Mesothelial cell of epicardium (in vitro differentiated cells): ENCODE results near the gene MON1B. TPM values are rescaled to one million over a fixed set of nuclear protein-coding genes. Genes with fewer than 3 reads are reported as not detected.
"Not testable (repeated sequence)": the region's sequence is repeated elsewhere in the genome, so short reads cannot be mapped to it uniquely, and the experiment has no call there.

Experiments used
- DNase-seq, 2 experiments: peaks; one replicate each; pipeline ENCODE4 v3.0.0; 2021; ENCODE audit warnings: low spot score in 2 of 2; ENCODE audit not compliant: unreplicated experiment in 2 of 2
- H3K27ac Mint-ChIP-seq: 2 replicates; pipeline ENCODE4 v1.8.0; 2021; ENCODE audit warnings: mixed read lengths
- H3K27me3 Mint-ChIP-seq: 2 replicates; pipeline ENCODE4 v1.8.0; 2021; ENCODE audit warnings: low read depth, mixed read lengths
- H3K36me3 Mint-ChIP-seq: 2 replicates; pipeline ENCODE4 v1.8.0; 2021; ENCODE audit warnings: mixed read lengths
- H3K4me1 Mint-ChIP-seq: 2 replicates; pipeline ENCODE4 v1.8.0; 2021; ENCODE audit warnings: mixed read lengths
- H3K4me3 Mint-ChIP-seq: 2 replicates; pipeline ENCODE4 v1.8.0; 2021; ENCODE audit warnings: mild to moderate bottlenecking, moderate library complexity, mixed read lengths
- H3K9me3 Mint-ChIP-seq: 2 replicates; pipeline ENCODE4 v1.8.0; 2021; ENCODE audit warnings: mixed read lengths
- total RNA-seq: library from RNA; stranded (reverse); gene quantifications from 3 replicates; pipeline ENCODE4 v1.2.1, GENCODE V29; 2021
- TF ChIP-seq, protein P1 (sequence below): fragments of 200-600 bp; sonication (generic); IDR thresholded peaks from one replicate; pipeline ENCODE4 v1.5.0; 2021; ENCODE audit warnings: antibody characterized with exemption; ENCODE audit not compliant: unreplicated experiment

The MON1B gene
- total RNA-seq, 1 donor from 2014 or later, result 36.7 TPM

DNA sequence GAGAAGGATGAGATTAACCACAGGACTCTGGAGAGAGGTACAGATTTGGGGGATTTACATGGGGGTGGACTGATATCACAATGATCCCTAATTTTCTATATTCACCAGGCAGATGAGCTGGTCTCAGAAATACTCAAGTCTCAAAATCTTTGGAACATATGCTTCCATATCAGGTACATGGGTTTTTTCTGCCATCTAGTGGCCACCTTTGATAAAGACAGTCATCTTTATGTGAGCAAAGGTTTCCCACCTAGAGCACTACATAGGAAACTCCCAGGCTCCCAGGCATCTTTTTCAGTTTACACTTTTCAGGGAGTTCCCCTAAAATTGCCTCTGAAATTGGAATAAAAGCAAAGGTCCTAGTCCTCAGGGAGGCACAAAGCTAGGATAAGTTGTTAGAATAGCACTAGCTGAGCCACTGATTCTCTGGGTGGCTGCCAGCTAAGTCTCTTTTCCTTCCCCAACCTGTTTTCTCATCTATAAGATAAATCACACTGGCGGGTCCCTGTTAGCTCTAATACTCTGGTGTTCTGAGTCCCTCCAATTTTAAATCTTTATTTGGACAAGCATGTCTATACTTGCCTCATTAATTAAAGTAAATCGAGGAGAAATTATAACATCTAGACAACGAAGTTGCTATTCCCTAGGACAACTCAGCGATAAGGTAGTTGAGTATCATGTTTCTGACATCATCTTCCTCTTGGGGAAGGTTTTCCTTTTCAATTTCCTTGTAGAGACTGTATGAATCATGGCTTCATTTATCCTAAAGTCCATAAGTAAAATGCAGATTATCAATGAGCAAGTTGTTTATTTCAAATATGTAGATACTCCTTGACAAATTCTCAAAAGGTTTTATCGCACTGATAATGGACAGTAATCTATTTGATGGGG, 19.0 kb upstream of the MON1B start:
- Mint-ChIP-seq H3K27me3 (peaks cover 67% of the 10 kb centered on the region), H3K9me3 (no peaks in the 10 kb centered on the region), H3K27ac (no peak overlapping the region), H3K4me3 (no peak overlapping the region), H3K4me1 (peaks cover 19% of the 10 kb centered on the region), H3K36me3 (no peaks in the 10 kb centered on the region)
- TF ChIP-seq, protein P1, sequence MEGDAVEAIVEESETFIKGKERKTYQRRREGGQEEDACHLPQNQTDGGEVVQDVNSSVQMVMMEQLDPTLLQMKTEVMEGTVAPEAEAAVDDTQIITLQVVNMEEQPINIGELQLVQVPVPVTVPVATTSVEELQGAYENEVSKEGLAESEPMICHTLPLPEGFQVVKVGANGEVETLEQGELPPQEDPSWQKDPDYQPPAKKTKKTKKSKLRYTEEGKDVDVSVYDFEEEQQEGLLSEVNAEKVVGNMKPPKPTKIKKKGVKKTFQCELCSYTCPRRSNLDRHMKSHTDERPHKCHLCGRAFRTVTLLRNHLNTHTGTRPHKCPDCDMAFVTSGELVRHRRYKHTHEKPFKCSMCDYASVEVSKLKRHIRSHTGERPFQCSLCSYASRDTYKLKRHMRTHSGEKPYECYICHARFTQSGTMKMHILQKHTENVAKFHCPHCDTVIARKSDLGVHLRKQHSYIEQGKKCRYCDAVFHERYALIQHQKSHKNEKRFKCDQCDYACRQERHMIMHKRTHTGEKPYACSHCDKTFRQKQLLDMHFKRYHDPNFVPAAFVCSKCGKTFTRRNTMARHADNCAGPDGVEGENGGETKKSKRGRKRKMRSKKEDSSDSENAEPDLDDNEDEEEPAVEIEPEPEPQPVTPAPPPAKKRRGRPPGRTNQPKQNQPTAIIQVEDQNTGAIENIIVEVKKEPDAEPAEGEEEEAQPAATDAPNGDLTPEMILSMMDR, result peak; percentile 95
- no peak for DNase-seq

DNA sequence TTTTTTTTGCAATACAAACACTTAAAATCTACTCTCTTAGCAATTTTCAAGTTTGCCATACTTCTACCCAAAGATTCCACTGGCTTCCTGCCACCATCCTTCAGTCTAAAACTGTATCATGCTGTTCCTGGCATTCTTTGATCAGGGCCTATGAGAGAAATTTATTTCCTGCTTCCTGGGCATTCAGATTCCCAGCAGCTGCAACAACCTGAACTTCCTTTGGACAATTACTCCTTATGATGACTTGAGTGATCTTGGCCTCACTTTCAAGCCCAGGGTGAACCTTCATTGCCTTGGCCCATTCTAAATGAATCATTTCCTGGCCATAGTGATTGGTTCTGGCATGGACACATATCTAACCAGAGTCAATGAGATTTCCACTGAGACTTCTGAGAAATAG, 18.0 kb upstream of the MON1B start:
- Mint-ChIP-seq H3K27me3 (peaks cover 66% of the 10 kb centered on the region), H3K4me3 (no peak overlapping the region), H3K9me3 (no peaks in the 10 kb centered on the region), H3K36me3 (no peaks in the 10 kb centered on the region), H3K27ac (no peak overlapping the region), H3K4me1 (peaks cover 19% of the 10 kb centered on the region)
- no peak for DNase-seq
- TF ChIP-seq, protein P1, result no peak

DNA sequence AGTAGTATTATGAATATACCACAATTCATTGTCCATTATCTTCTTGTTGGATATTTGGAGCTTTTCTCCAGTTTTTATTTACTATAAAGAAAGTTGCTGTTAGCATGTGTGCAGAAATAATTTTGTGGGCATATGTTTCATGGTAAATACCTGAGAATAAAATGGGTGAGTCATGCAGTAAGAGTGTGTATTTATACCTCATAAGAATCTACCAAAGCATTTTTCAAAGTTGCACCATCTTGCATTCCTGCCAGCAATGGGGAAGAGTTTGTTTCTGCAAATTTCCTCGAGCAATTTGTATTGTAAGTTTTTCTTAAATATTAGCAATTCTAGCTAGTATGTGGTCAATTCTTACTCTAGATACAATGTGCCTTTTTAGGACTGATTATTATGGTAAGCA, 7.9 kb upstream of the MON1B start:
- peaks cover 28% of the 10 kb centered on the region for H3K27me3 Mint-ChIP-seq
- H3K27ac Mint-ChIP-seq, result no peak overlapping the region
- TF ChIP-seq, protein P1, result no peak
- H3K9me3 Mint-ChIP-seq, result no peaks in the 10 kb centered on the region
- no peak for DNase-seq
- H3K36me3 Mint-ChIP-seq, result no peaks in the 10 kb centered on the region
- no peaks in the 10 kb centered on the region for H3K4me1 Mint-ChIP-seq
- no peak overlapping the region for H3K4me3 Mint-ChIP-seq

DNA sequence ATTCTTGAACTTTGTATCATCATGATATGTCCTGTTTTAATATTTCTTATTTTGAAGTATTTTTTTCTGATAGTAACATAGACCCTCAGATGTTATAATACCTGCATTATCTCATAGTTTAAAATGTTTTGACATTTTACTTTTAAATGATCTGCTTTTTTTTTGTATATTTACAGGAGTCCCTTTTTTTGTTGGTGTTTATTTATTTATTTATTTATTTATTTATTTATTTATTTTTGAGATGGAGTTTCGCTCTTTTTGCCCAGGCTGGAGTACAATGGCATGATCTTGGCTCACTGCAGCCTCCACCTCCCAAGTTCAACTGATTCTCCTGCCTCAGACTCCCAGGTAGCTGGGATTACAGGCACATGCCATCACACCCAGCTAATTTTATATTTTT, 4.7 kb upstream of the MON1B start:
- not testable (repeated sequence) for H3K27ac Mint-ChIP-seq, H3K9me3 Mint-ChIP-seq, H3K36me3 Mint-ChIP-seq, DNase-seq, H3K4me1 Mint-ChIP-seq, H3K4me3 Mint-ChIP-seq
- peaks cover 15% of the 10 kb centered on the region for H3K27me3 Mint-ChIP-seq

DNA sequence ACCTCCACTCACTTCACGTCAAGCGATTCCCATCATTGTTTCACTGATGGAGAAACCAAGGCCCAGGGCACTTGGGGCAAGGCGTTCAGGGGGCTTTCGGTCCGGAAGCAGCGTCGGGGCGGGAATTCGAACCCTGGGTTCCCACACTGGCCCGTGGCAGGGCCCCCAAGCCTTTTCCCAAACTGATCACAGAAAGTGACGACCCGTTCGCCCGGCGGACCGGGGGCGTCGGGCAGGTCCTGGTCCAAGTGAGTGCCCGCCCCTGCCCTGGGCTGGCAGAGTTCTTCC, 856 bp upstream of the MON1B start:
- TF ChIP-seq, protein P1, result no peak
- Mint-ChIP-seq H3K4me1 (peaks cover 23% of the 10 kb centered on the region), H3K4me3 (peak overlapping the region; percentile 90), H3K27me3 (peaks cover 5% of the 10 kb centered on the region), H3K9me3 (no peaks in the 10 kb centered on the region), H3K36me3 (peaks cover 7% of the 10 kb centered on the region), H3K27ac (peak overlapping the region; percentile 99)
- DNase-seq, result no peak

DNA sequence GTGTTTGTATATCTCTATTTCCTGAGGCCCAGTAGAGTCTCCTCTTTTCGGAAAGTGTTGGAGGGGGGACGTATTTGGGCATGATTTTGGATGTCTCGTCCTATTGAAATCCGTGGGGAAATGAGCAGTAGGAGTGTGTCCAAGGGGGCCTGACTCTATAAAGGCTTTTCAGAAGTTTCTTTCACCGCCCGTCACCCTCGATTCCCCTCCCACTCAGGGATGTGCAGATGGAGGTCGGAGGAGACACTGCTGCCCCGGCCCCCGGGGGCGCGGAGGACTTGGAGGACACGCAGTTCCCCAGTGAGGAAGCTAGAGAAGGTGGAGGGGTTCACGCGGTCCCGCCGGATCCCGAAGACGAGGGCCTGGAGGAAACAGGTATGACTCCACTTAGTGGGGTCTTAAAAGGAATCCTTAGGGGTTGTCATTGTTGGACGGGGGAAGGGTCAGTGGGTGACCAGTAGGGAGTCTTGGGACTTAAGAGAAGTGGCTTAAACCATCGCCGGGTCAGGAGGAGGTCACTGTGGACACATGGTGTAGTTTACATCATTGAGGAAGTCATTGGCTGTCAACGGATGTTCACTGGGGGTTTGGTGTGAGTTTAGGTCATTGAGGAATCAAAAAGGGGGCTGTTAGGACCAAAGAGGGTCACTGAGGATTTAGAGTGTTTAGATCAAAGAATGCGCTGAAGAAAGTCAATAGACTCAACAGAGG, 424 bp downstream of the MON1B start:
- no peaks in the 10 kb centered on the region for H3K27me3 Mint-ChIP-seq
- TF ChIP-seq, protein P1, result no peak
- peaks cover 23% of the 10 kb centered on the region for H3K4me1 Mint-ChIP-seq
- no peaks in the 10 kb centered on the region for H3K9me3 Mint-ChIP-seq
- peak overlapping the region; percentile 99 for H3K27ac Mint-ChIP-seq
- H3K36me3 Mint-ChIP-seq, result peaks cover 10% of the 10 kb centered on the region
- no peak for DNase-seq
- H3K4me3 Mint-ChIP-seq, result peak overlapping the region; percentile 90
